GM23338 (cell line): ENCODE data around the gene PDCD10. TPM values are rescaled to one million over a fixed set of nuclear protein-coding genes. Genes with fewer than 3 reads are reported as not detected.

Experiments
- ATAC-seq: fragments of 200-7000 bp; cut with Tn5 transposase; 3 replicates; pipeline ENCODE4 v1.9.1; 2020
- DNase-seq: peaks from one replicate; pipeline ENCODE4 v3.0.0-alpha.2; 2015; ENCODE audit warnings: low spot score
- H2AFZ ChIP-seq: fragments of 200-600 bp; sonication (generic); 2 replicates; pipeline ENCODE4 v1.8.0; 2016; ENCODE audit warnings: antibody characterized with exemption, mild to moderate bottlenecking, moderate library complexity
- H3F3A ChIP-seq: fragments of 200-600 bp; sonication (generic); replicated peaks from 2 replicates; pipeline ENCODE4 v1.8.0; 2017; ENCODE audit warnings: antibody characterized with exemption, mixed run types, low read depth
- H3K27ac ChIP-seq: fragments of 200-600 bp; sonication (generic); 2 replicates; pipeline ENCODE4 v1.6.1; 2016; ENCODE audit warnings: low read depth
- H3K27me3 ChIP-seq: fragments of 200-600 bp; sonication (generic); 2 replicates; pipeline ENCODE4 v1.8.0; 2016; ENCODE audit warnings: mild to moderate bottlenecking, mixed run types, moderate library complexity; ENCODE audit not compliant: insufficient read depth
- H3K36me3 ChIP-seq: fragments of 200-600 bp; sonication (generic); 2 replicates; pipeline ENCODE4 v1.8.0; 2016; ENCODE audit warnings: mild to moderate bottlenecking; ENCODE audit not compliant: insufficient read depth
- H3K4me1 ChIP-seq: fragments of 200-600 bp; sonication (generic); 2 replicates; pipeline ENCODE4 v1.8.0; 2016; ENCODE audit warnings: mild to moderate bottlenecking, moderate library complexity; ENCODE audit not compliant: insufficient read depth
- H3K4me2 ChIP-seq: fragments of 200-600 bp; sonication (generic); 2 replicates; pipeline ENCODE4 v1.7.1; 2017; ENCODE audit warnings: mixed run types
- H3K4me3 ChIP-seq: fragments of 200-600 bp; sonication (generic); 2 replicates; pipeline ENCODE4 v1.6.1; 2016; ENCODE audit warnings: mixed run types
- H3K79me2 ChIP-seq: fragments of 200-600 bp; sonication (generic); replicated peaks from 2 replicates; pipeline ENCODE4 v1.8.0; 2017; ENCODE audit warnings: mild to moderate bottlenecking; ENCODE audit not compliant: insufficient read depth
- H3K9me2 ChIP-seq: fragments of 200-600 bp; sonication (generic); 2 replicates; pipeline ENCODE4 v1.8.0; 2017; ENCODE audit not compliant: insufficient read depth
- H4K20me1 ChIP-seq: fragments of 200-600 bp; sonication (generic); replicated peaks from 2 replicates; pipeline ENCODE4 v1.8.0; 2017; ENCODE audit warnings: mild to moderate bottlenecking; ENCODE audit not compliant: insufficient read depth
- H3K27ac Mint-ChIP-seq: 2 replicates; pipeline ENCODE4 v1.8.0; 2020; ENCODE audit warnings: inconsistent platforms, mild to moderate bottlenecking, moderate library complexity, mixed read lengths
- H3K27me3 Mint-ChIP-seq: 3 replicates; pipeline ENCODE4 v1.8.0; 2022; ENCODE audit warnings: low read depth, mild to moderate bottlenecking, moderate library complexity, mixed read lengths, inconsistent platforms; ENCODE audit not compliant: insufficient read depth, poor library complexity
- H3K36me3 Mint-ChIP-seq: 3 replicates; pipeline ENCODE4 v1.8.0; 2021; ENCODE audit warnings: low read depth, mild to moderate bottlenecking, inconsistent platforms, moderate library complexity, mixed read lengths
- H3K4me1 Mint-ChIP-seq: 3 replicates; pipeline ENCODE4 v1.8.0; 2020; ENCODE audit warnings: mild to moderate bottlenecking, inconsistent platforms, mixed read lengths
- H3K4me3 Mint-ChIP-seq: 3 replicates; pipeline ENCODE4 v1.8.0; 2021; ENCODE audit warnings: moderate library complexity, mild to moderate bottlenecking, inconsistent platforms, mixed read lengths
- H3K9me3 Mint-ChIP-seq: 3 replicates; pipeline ENCODE4 v1.8.0; 2020; ENCODE audit warnings: moderate library complexity, mild to moderate bottlenecking, inconsistent platforms, mixed read lengths
- CREB1 ChIP-seq: fragments of 250-450 bp; sonication (Bioruptor Pico); IDR thresholded peaks from 2 replicates; pipeline ENCODE4 v1.5.0; 2020; ENCODE audit warnings: low read depth, mild to moderate bottlenecking, moderate library complexity
- EZH2 ChIP-seq: fragments of 200-600 bp; sonication (generic); IDR thresholded peaks from one replicate; pipeline ENCODE4 v1.8.0; 2017; ENCODE audit warnings: antibody characterized with exemption, mild to moderate bottlenecking, low read depth; ENCODE audit not compliant: unreplicated experiment
- EZH2phosphoT487 ChIP-seq: fragments of 200-600 bp; sonication (generic); IDR thresholded peaks from one replicate; pipeline ENCODE4 v1.8.1; 2018; ENCODE audit warnings: antibody characterized with exemption; ENCODE audit not compliant: unreplicated experiment
- JUNB ChIP-seq: IDR thresholded peaks from one replicate; pipeline ENCODE4 v1.6.1; 2016; ENCODE audit warnings: antibody characterized with exemption; ENCODE audit not compliant: unreplicated experiment
- NANOG ChIP-seq: IDR thresholded peaks from 2 replicates; pipeline ENCODE4 v1.6.1; 2016; ENCODE audit warnings: antibody characterized with exemption, borderline replicate concordance
- POLR2AphosphoS5 ChIP-seq: IDR thresholded peaks from 2 replicates; pipeline ENCODE4 v1.6.1; 2016; ENCODE audit warnings: antibody characterized with exemption, low read depth
- STAT1 ChIP-seq: IDR thresholded peaks from one replicate; pipeline ENCODE4 v1.6.1; 2016; ENCODE audit warnings: antibody characterized with exemption; ENCODE audit not compliant: unreplicated experiment
- ZNF114 ChIP-seq: fragments of 250-450 bp; sonication (Bioruptor Pico); IDR thresholded peaks from 2 replicates; pipeline ENCODE4 v1.5.0; 2020; ENCODE audit warnings: mild to moderate bottlenecking, moderate library complexity
- ZNF331 ChIP-seq: fragments of 250-450 bp; sonication (Bioruptor Pico); IDR thresholded peaks from 2 replicates; pipeline ENCODE4 v1.5.0; 2020; ENCODE audit warnings: low read depth, mild to moderate bottlenecking, moderate library complexity
- polyA plus RNA-seq: library from polyadenylated mRNA; unstranded; fragments of >200 nt; fragmentation: Nextera tagmentation; extraction: Ambion mirVana; gene quantifications from 2 replicates; pipeline ENCODE4 v1.2.1, GENCODE V29; 2016
- total RNA-seq: library from RNA; depleted of rRNA; stranded (reverse); fragments of >200 nt; shearing (Covaris generic); gene quantifications from 2 replicates; pipeline ENCODE4 v1.2.3, GENCODE V29; 2014
- TF ChIP-seq, protein P1 (sequence below): fragments of 250-450 bp; sonication (Bioruptor Pico); IDR thresholded peaks from 2 replicates; pipeline ENCODE4 v1.5.0; 2020; ENCODE audit warnings: mild to moderate bottlenecking, moderate library complexity
- TF ChIP-seq, protein P2 (sequence below): IDR thresholded peaks from 2 replicates; pipeline ENCODE4 v1.6.1; 2016; ENCODE audit warnings: antibody characterized with exemption

The PDCD10 gene
- total and polyA plus RNA-seq, 2 experiments from 2014 or later = 95.2 to 125 TPM

DNA sequence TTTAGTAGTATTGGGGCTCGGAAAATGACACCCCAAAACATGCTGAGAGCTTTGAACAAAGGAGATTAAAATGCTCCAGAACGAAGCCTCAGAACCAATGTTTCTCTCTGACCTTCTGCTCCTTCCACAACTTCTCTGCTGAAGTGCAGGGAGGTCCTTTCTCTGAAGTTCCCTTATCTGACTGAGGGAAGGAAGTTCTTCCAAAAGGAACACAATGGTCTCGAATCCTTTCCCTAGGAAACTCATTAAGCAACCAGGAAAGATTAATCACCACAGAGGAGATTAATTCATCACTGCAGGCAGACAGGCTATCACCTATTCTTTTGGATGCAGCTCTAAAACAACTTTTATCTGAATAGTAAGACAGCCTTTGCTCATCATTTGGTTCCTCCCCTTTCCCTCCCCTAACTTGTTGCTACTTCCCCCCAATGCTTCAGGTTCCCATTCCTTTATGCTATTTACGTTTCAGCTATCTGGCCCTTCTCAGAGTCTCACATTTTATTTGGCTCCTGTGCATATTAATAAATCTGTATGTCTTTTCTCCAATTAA lies 62.7 kb downstream of the PDCD10 start:
- Histone ChIP-seq H3K9me2 (0 out of 2 replicates have a peak, but pooled peaks cover 8% of the 10 kb centered on the region), H3K79me2 (no peaks in the 10 kb centered on the region), H3K36me3 (peaks cover 14% of the 10 kb centered on the region; the same call in 1 of the 2 replicates), H3K27me3 (no peaks in the 10 kb centered on the region), H3K4me2 (no peak overlapping the region), H3K4me3 (no peak overlapping the region), H3K4me1 (no peaks in the 10 kb centered on the region), H3F3A (no peaks in the 10 kb centered on the region), H4K20me1 (0 out of 2 replicates have a peak, but pooled peaks cover 3% of the 10 kb centered on the region), H3K27ac (no peak overlapping the region), H2AFZ (no peak overlapping the region)
- no peak for ATAC-seq
- Mint-ChIP-seq H3K4me3 (no peak overlapping the region), H3K4me1 (peaks cover 9% of the 10 kb centered on the region), H3K9me3 (peaks cover 21% of the 10 kb centered on the region), H3K27ac (no peak overlapping the region), H3K36me3 (peaks cover 54% of the 10 kb centered on the region), H3K27me3 (no peaks in the 10 kb centered on the region)
- TF ChIP-seq NANOG = no peak
- no peak for TF ChIP-seq EZH2phosphoT487
- no peak for TF ChIP-seq ZNF331 (CRISPR knock-in tag)
- TF ChIP-seq STAT1 = no peak
- TF ChIP-seq, protein P1, sequence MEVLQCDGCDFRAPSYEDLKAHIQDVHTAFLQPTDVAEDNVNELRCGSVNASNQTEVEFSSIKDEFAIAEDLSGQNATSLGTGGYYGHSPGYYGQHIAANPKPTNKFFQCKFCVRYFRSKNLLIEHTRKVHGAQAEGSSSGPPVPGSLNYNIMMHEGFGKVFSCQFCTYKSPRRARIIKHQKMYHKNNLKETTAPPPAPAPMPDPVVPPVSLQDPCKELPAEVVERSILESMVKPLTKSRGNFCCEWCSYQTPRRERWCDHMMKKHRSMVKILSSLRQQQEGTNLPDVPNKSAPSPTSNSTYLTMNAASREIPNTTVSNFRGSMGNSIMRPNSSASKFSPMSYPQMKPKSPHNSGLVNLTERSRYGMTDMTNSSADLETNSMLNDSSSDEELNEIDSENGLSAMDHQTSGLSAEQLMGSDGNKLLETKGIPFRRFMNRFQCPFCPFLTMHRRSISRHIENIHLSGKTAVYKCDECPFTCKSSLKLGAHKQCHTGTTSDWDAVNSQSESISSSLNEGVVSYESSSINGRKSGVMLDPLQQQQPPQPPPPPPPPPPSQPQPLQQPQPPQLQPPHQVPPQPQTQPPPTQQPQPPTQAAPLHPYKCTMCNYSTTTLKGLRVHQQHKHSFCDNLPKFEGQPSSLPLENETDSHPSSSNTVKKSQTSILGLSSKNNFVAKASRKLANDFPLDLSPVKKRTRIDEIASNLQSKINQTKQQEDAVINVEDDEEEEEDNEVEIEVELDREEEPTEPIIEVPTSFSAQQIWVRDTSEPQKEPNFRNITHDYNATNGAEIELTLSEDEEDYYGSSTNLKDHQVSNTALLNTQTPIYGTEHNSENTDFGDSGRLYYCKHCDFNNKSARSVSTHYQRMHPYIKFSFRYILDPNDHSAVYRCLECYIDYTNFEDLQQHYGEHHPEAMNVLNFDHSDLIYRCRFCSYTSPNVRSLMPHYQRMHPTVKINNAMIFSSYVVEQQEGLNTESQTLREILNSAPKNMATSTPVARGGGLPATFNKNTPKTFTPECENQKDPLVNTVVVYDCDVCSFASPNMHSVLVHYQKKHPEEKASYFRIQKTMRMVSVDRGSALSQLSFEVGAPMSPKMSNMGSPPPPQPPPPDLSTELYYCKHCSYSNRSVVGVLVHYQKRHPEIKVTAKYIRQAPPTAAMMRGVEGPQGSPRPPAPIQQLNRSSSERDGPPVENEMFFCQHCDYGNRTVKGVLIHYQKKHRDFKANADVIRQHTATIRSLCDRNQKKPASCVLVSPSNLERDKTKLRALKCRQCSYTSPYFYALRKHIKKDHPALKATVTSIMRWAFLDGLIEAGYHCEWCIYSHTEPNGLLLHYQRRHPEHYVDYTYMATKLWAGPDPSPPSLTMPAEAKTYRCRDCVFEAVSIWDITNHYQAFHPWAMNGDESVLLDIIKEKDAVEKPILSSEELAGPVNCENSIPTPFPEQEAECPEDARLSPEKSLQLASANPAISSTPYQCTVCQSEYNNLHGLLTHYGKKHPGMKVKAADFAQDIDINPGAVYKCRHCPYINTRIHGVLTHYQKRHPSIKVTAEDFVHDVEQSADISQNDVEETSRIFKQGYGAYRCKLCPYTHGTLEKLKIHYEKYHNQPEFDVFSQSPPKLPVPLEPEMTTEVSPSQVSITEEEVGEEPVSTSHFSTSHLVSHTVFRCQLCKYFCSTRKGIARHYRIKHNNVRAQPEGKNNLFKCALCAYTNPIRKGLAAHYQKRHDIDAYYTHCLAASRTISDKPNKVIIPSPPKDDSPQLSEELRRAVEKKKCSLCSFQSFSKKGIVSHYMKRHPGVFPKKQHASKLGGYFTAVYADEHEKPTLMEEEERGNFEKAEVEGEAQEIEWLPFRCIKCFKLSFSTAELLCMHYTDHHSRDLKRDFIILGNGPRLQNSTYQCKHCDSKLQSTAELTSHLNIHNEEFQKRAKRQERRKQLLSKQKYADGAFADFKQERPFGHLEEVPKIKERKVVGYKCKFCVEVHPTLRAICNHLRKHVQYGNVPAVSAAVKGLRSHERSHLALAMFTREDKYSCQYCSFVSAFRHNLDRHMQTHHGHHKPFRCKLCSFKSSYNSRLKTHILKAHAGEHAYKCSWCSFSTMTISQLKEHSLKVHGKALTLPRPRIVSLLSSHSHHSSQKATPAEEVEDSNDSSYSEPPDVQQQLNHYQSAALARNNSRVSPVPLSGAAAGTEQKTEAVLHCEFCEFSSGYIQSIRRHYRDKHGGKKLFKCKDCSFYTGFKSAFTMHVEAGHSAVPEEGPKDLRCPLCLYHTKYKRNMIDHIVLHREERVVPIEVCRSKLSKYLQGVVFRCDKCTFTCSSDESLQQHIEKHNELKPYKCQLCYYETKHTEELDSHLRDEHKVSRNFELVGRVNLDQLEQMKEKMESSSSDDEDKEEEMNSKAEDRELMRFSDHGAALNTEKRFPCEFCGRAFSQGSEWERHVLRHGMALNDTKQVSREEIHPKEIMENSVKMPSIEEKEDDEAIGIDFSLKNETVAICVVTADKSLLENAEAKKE = no peak
- TF ChIP-seq POLR2AphosphoS5 = no peak
- TF ChIP-seq, protein P2, sequence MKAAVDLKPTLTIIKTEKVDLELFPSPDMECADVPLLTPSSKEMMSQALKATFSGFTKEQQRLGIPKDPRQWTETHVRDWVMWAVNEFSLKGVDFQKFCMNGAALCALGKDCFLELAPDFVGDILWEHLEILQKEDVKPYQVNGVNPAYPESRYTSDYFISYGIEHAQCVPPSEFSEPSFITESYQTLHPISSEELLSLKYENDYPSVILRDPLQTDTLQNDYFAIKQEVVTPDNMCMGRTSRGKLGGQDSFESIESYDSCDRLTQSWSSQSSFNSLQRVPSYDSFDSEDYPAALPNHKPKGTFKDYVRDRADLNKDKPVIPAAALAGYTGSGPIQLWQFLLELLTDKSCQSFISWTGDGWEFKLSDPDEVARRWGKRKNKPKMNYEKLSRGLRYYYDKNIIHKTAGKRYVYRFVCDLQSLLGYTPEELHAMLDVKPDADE = no peak
- no peak for TF ChIP-seq JUNB
- TF ChIP-seq ZNF114 (CRISPR knock-in tag) = no peak
- TF ChIP-seq CREB1 (CRISPR knock-in tag) = no peak
- TF ChIP-seq EZH2 = no peak
- no peak for DNase-seq
